Measurements from ENCODE around the gene NUP214.

The NUP214 gene

GRCh38 chr9:131281119-131281965 is 156.0 kb downstream of the NUP214 start:
- DNase-seq = no peak

- DNase-seq = no peak
Observed at GRCh38 chr9:131282175-131282574, 156.8 kb downstream of the NUP214 start.

GRCh38 chr9:131282688-131283422 is 157.5 kb downstream of the NUP214 start:
- DNase-seq = no peak

All from DMS79 (cell line).